ENCODE data around the gene ABCC9. TPM values are rescaled to one million over a fixed set of nuclear protein-coding genes. Genes with fewer than 3 reads are reported as not detected.
"Not testable (repeated sequence)": the region's sequence is repeated elsewhere in the genome, so short reads cannot be mapped to it uniquely, and the experiment has no call there.

ABCC9 gene
- total RNA-seq, 4 donors from 2014 or later: 76.1 to 140 (median 118) TPM

DNA sequence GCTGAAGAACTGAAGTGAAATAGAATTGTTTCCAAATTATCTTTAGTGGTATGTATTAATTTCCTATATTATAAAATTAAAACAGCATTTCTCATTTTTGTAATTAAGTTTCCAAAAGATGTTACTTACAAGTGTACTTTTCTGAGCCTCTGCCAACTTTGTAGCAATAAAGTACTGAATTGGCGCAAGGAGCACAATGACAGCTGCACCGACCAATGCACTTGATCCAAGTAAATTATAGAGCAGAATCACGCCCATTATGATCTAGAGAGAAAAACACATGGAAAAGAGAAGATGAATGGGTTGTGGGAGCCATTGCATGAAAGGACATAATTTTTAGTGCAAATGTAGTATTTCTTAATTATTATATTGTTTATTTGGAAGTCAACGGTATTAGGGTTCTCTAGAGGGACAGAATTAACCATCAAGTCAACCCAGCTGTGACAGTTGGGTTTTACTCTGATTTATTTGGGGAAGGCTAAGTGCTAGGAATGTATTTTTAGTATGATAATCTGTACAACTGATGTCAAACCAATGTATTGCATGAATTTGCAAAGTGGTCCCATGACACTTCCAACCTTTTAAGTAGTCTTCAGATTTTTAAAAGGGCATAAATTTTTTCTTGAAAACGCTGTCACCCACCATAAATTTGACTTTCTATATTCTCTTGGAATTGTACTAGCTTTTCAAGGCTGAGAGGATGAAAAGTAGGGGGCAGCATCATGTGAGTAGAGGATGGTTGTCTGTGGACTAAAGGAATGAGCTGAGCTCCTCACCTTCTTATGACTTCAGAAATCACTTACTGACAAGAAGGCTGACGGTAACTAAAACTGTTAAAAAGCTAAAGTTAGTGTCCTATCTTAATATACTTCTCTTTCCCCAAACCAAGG lies 33.0 kb downstream of the ABCC9 start:
- in situ Hi-C loops (cut with MboI; ENCODE audit: low sequenced_read_pairs in 4 of 4) (no loop called here), intact Hi-C loops (cut with DNase I; ENCODE audit: low total_unique reads) (no loop called here)
- peaks cover 6 to 9% of the 10 kb centered on the region in 2 donors for H3K4me1 ChIP-seq
- no peak for ATAC-seq
- H3K4me3 ChIP-seq: no peak overlapping the region
- H3K27ac ChIP-seq: peak overlapping the region; percentile 3 to 29 (median 14)
- no peaks in the 10 kb centered on the region for H3K9me3 ChIP-seq
- peaks cover 3 to 38% of the 10 kb centered on the region in 2 donors for H3K36me3 ChIP-seq
- no peaks in the 10 kb centered on the region for H3K27me3 ChIP-seq
- DNase-seq: no peak
- TF ChIP-seq CTCF (IDR thresholded peaks at IDR 0.05 in 4 of 5, conservative IDR thresholded peaks at IDR 0.05 in 1 of 5): no peak
- no peak for TF ChIP-seq POLR2A (IDR thresholded peaks at IDR 0.05)

DNA sequence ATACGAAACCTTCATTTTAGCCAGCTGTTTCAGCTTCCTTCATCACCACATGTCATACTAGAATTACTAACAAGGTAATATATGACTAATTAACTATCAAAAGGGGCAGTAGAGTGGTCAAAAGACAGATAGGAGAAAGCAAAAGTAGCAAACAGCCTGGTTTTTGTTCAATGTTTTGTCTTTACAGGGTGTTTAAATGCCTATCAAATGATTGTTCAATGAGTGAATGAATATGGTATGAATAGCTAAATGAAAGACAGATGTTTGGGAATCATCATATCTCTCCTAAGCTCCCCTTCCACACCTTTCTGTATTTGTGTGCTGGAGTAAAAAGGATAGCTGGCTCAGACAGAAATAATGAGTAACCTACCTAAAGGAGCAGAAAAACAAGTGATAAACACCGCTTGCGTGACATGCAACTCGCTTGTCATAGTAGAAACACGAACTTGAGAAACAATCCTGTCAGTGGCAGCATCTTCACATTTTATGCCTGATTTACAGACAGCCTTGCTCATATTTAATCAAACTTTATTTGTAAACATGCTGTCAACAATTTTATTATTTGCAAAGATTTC lies 34.2 kb downstream of the ABCC9 start:
- peaks cover 3 to 38% of the 10 kb centered on the region in 2 donors for H3K36me3 ChIP-seq

DNA sequence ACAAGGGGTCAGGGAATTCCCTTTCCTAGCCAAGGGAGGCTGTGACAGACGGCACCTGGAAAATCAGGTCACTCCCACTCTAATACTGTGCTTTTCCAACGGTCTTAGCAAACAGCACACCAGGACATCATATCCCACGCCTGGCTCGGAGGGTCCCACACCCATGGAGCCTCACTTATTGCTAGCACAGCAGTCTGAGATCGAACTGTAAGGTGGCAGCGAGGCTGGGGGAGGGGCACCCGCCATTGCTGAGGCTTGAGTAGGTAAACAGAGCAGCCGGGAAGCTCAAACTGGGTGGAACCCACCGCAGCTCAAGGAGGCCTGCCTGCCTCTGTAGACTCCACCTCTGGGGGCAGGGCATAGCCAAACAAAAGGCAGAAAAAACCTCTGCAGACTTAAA lies 41.7 kb downstream of the ABCC9 start:
- intact Hi-C loops (cut with DNase I; ENCODE audit: low total_unique reads); H3K9me3 ChIP-seq; H3K27me3 ChIP-seq; in situ Hi-C loops (cut with MboI; ENCODE audit: low sequenced_read_pairs in 4 of 4); H3K4me3 ChIP-seq; DNase-seq; H3K36me3 ChIP-seq; ATAC-seq: not testable (repeated sequence)
- Histone ChIP-seq H3K4me1 (peaks cover 2 to 12% of the 10 kb centered on the region in 2 donors), H3K27ac (peak overlapping the region in 1 of 4 donors; percentile 9)

More for the DNA sequence above, 34.2 kb downstream of the ABCC9 start:
- peak overlapping the region; percentile 3 to 48 (median 18) for H3K27ac ChIP-seq
- ATAC-seq: no peak
- H3K9me3 ChIP-seq: no peaks in the 10 kb centered on the region
- H3K27me3 ChIP-seq: no peaks in the 10 kb centered on the region
- DNase-seq: no peak
- intact Hi-C loops (cut with DNase I; ENCODE audit: low total_unique reads): no loop called here
- H3K4me3 ChIP-seq: no peak overlapping the region
- in situ Hi-C loops (cut with MboI; ENCODE audit: low sequenced_read_pairs in 4 of 4): no loop called here
- peaks cover 6 to 9% of the 10 kb centered on the region in 2 donors for H3K4me1 ChIP-seq
- TF ChIP-seq CTCF (IDR thresholded peaks at IDR 0.05 in 4 of 5, conservative IDR thresholded peaks at IDR 0.05 in 1 of 5) (no peak), POLR2A (IDR thresholded peaks at IDR 0.05) (no peak)

GRCh38 chr12:21895651-21896050 lies 45.6 kb downstream of the ABCC9 start:
- in situ Hi-C loops (cut with MboI; ENCODE audit: low sequenced_read_pairs in 4 of 4) (no loop called here), intact Hi-C loops (cut with DNase I; ENCODE audit: low total_unique reads) (no loop called here)
- no peaks in the 10 kb centered on the region for H3K9me3 ChIP-seq
- peak overlapping the region; percentile 74 to 85 (median 81) for H3K27ac ChIP-seq
- no peak for TF ChIP-seq POLR2A (IDR thresholded peaks at IDR 0.05)
- no peak for TF ChIP-seq CTCF (IDR thresholded peaks at IDR 0.05 in 4 of 5, conservative IDR thresholded peaks at IDR 0.05 in 1 of 5)
- DNase-seq: no peak
- no peak for ATAC-seq
- peaks cover 38 to 47% of the 10 kb centered on the region in 2 donors for H3K4me1 ChIP-seq
- no peaks in the 10 kb centered on the region for H3K27me3 ChIP-seq
- no peak overlapping the region for H3K4me3 ChIP-seq
- H3K36me3 ChIP-seq: peaks cover 0 to 9% of the 10 kb centered on the region in 2 donors
